HFFc6 (cell line): Measurements from ENCODE around the gene SH3PXD2A. TPM values are rescaled to one million over a fixed set of nuclear protein-coding genes. Genes with fewer than 3 reads are reported as not detected.

Experiments used
- DNase-seq: peaks from one replicate; pipeline ENCODE4 v3.0.0-alpha.2; 2018
- H3K27ac Mint-ChIP-seq: 2 replicates; pipeline ENCODE4 v1.8.0; 2020; ENCODE audit warnings: mild to moderate bottlenecking, mixed read lengths
- H3K27me3 Mint-ChIP-seq: 2 replicates; pipeline ENCODE4 v1.8.0; 2021; ENCODE audit warnings: mild to moderate bottlenecking, moderate library complexity, mixed read lengths; ENCODE audit not compliant: insufficient read depth
- H3K36me3 Mint-ChIP-seq: 2 replicates; pipeline ENCODE4 v1.8.0; 2021; ENCODE audit warnings: low read depth, mixed read lengths
- H3K4me1 Mint-ChIP-seq: 2 replicates; pipeline ENCODE4 v1.8.0; 2020; ENCODE audit warnings: low read depth, mixed read lengths
- H3K4me3 Mint-ChIP-seq: 2 replicates; pipeline ENCODE4 v1.8.0; 2020; ENCODE audit warnings: mild to moderate bottlenecking, moderate library complexity, mixed read lengths
- H3K9me3 Mint-ChIP-seq: 2 replicates; pipeline ENCODE4 v1.8.0; 2020; ENCODE audit warnings: mild to moderate bottlenecking, mixed read lengths
- CTCF ChIP-seq: fragments of 200-600 bp; sonication (generic); IDR thresholded peaks from 2 replicates; pipeline ENCODE4 v1.5.0; 2021; ENCODE audit warnings: antibody characterized with exemption, mild to moderate bottlenecking
- total RNA-seq, 6 experiments: library from RNA; stranded (reverse); fragmentation: NEBNext Ultra II Directional; extraction: Animal tissue kit (Norgen Biotek cat#: 25700); gene quantifications; 2 replicates in 1 of 6; 3 replicates in 5 of 6; pipeline ENCODE4 v1.2.3, GENCODE V29; 2021

SH3PXD2A gene
- total RNA-seq, 6 experiments from 2014 or later: 75.5 to 113 (median 81.1) TPM

GRCh38 chr10:103652599-103653281 lies 202.6 kb downstream of the SH3PXD2A start:
- DNase-seq: no peak
- Mint-ChIP-seq H3K4me3 (no peak overlapping the region), H3K36me3 (peaks cover 34% of the 10 kb centered on the region), H3K4me1 (peaks cover 75% of the 10 kb centered on the region), H3K27me3 (peaks cover 19% of the 10 kb centered on the region), H3K9me3 (no peaks in the 10 kb centered on the region), H3K27ac (peak overlapping the region; percentile 27; the same call in 1 of the 2 replicates)
- TF ChIP-seq CTCF: no peak

GRCh38 chr10:103651783-103652476 lies 203.4 kb downstream of the SH3PXD2A start:
- H3K9me3 Mint-ChIP-seq: no peaks in the 10 kb centered on the region
- DNase-seq: no peak
- H3K36me3 Mint-ChIP-seq: peaks cover 30% of the 10 kb centered on the region
- no peak overlapping the region; the same call in 1 of the 2 replicates for H3K4me3 Mint-ChIP-seq
- no peak for TF ChIP-seq CTCF
- peak overlapping the region; percentile 55 for H3K27ac Mint-ChIP-seq
- peaks cover 15% of the 10 kb centered on the region for H3K27me3 Mint-ChIP-seq
- H3K4me1 Mint-ChIP-seq: peaks cover 75% of the 10 kb centered on the region

- H3K36me3 Mint-ChIP-seq: peaks cover 31% of the 10 kb centered on the region
- H3K9me3 Mint-ChIP-seq: no peaks in the 10 kb centered on the region
- no peak for DNase-seq
- peak overlapping the region; percentile 55 for H3K27ac Mint-ChIP-seq
- H3K27me3 Mint-ChIP-seq: peaks cover 14% of the 10 kb centered on the region
- H3K4me1 Mint-ChIP-seq: peaks cover 78% of the 10 kb centered on the region
- TF ChIP-seq CTCF: no peak
- H3K4me3 Mint-ChIP-seq: no peak overlapping the region
Observed at GRCh38 chr10:103651333-103651732, 204.0 kb downstream of the SH3PXD2A start.

- H3K4me3 Mint-ChIP-seq: peak overlapping the region; percentile 53; the same call in 1 of the 2 replicates
- H3K9me3 Mint-ChIP-seq: no peaks in the 10 kb centered on the region
- DNase-seq: no peak
- no peak for TF ChIP-seq CTCF
- H3K4me1 Mint-ChIP-seq: peaks cover 88% of the 10 kb centered on the region
- H3K27me3 Mint-ChIP-seq: peaks cover 11% of the 10 kb centered on the region
- H3K27ac Mint-ChIP-seq: peak overlapping the region; percentile 83
- H3K36me3 Mint-ChIP-seq: peaks cover 33% of the 10 kb centered on the region
Observed at GRCh38 chr10:103649654-103650423, 205.5 kb downstream of the SH3PXD2A start.

- Mint-ChIP-seq H3K27ac (peak overlapping the region; percentile 83), H3K4me3 (peak overlapping the region; percentile 53), H3K4me1 (peaks cover 88% of the 10 kb centered on the region), H3K9me3 (no peaks in the 10 kb centered on the region), H3K27me3 (peaks cover 10% of the 10 kb centered on the region), H3K36me3 (peaks cover 34% of the 10 kb centered on the region)
- TF ChIP-seq CTCF: no peak
- peak; percentile 49 for DNase-seq
Observed at GRCh38 chr10:103648636-103649532, 206.5 kb downstream of the SH3PXD2A start.
